SK-N-MC (cell line): ENCODE results near the gene ARG2.

Experiments used
- EZH2 ChIP-seq: fragments of 200-600 bp; sonication (generic); IDR thresholded peaks from one replicate; pipeline ENCODE4 v1.6.1; 2017; ENCODE audit warnings: antibody characterized with exemption
- FOXP2 ChIP-seq: optimal IDR thresholded peaks from 2 replicates; pipeline ENCODE3; 2011; ENCODE audit warnings: mild to moderate bottlenecking, moderate library complexity; ENCODE audit not compliant: insufficient read depth; ENCODE audit errors: extremely low read length, control extremely low read depth
- POLR2AphosphoS5 ChIP-seq: IDR thresholded peaks from 2 replicates; pipeline ENCODE4 v1.6.1; 2012; ENCODE audit warnings: mild to moderate bottlenecking, low read depth, low read length, borderline replicate concordance

DNA sequence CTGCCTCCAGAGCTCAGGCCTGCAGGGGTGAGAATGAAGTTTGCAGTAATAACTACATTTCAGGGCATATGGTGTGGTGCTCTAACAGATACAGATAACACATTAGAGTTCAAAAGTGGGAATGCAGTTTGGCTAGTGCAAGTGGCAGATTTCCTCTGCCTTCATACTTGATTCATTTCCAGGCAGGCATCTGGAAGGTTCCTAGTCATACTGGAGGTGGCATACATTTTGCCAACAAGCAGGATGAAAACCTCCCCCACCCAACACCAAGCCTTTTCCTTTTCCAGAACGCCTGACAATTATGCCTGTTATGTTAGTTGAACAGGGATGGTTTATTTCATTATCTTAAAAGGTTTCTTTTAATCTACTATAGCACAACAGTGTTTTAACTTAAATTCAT lies 30.4 kb downstream of the ARG2 start:
- no peak for TF ChIP-seq POLR2AphosphoS5
- TF ChIP-seq EZH2, result no peak
- TF ChIP-seq FOXP2, result no peak
